Osteocyte (in vitro differentiated cells): ENCODE measurements around the gene SMIM8. TPM values are rescaled to one million over a fixed set of nuclear protein-coding genes. Genes with fewer than 3 reads are reported as not detected.

Source experiments
- DNase-seq: peaks from one replicate; pipeline ENCODE4 v3.0.0; 2021; ENCODE audit warnings: mixed read lengths; ENCODE audit not compliant: unreplicated experiment; ENCODE audit errors: extremely low spot score
- H3K27ac Mint-ChIP-seq: one replicate; pipeline ENCODE4 v1.8.0; 2021; ENCODE audit warnings: mild to moderate bottlenecking, mixed read lengths; ENCODE audit not compliant: unreplicated experiment
- H3K27me3 Mint-ChIP-seq: one replicate; pipeline ENCODE4 v1.8.0; 2021; ENCODE audit warnings: mixed read lengths; ENCODE audit not compliant: unreplicated experiment
- H3K36me3 Mint-ChIP-seq: one replicate; pipeline ENCODE4 v1.8.0; 2021; ENCODE audit warnings: mixed read lengths; ENCODE audit not compliant: unreplicated experiment
- H3K4me1 Mint-ChIP-seq: one replicate; pipeline ENCODE4 v1.8.0; 2021; ENCODE audit warnings: mixed read lengths; ENCODE audit not compliant: unreplicated experiment
- H3K4me3 Mint-ChIP-seq: one replicate; pipeline ENCODE4 v1.8.0; 2021; ENCODE audit warnings: mild to moderate bottlenecking, moderate library complexity, mixed read lengths; ENCODE audit not compliant: unreplicated experiment
- H3K9me3 Mint-ChIP-seq: one replicate; pipeline ENCODE4 v1.8.0; 2021; ENCODE audit warnings: mixed read lengths; ENCODE audit not compliant: unreplicated experiment
- CTCF ChIP-seq: fragments of 200-600 bp; sonication (generic); IDR thresholded peaks from 2 replicates; pipeline ENCODE4 v1.5.0; 2021; ENCODE audit warnings: antibody characterized with exemption, mild to moderate bottlenecking, moderate library complexity
- total RNA-seq: library from RNA; stranded (reverse); gene quantifications from 2 replicates; pipeline ENCODE4 v1.2.1, GENCODE V29; 2021

The SMIM8 gene
- total RNA-seq, 1 donor from 2014 or later: 12.1 TPM

- H3K4me1 Mint-ChIP-seq: no peaks in the 10 kb centered on the region
- H3K27ac Mint-ChIP-seq: no peak overlapping the region
- H3K4me3 Mint-ChIP-seq: no peak overlapping the region
- H3K9me3 Mint-ChIP-seq: peaks cover 14% of the 10 kb centered on the region
- TF ChIP-seq CTCF: no peak
- DNase-seq: no peak
- no peaks in the 10 kb centered on the region for H3K27me3 Mint-ChIP-seq
- H3K36me3 Mint-ChIP-seq: peaks cover 8% of the 10 kb centered on the region
Measured at GRCh38 chr6:87366072-87366827, 43.9 kb downstream of the SMIM8 start.

GRCh38 chr6:87366899-87367298 is 44.5 kb downstream of the SMIM8 start:
- no peak for DNase-seq
- Mint-ChIP-seq H3K27ac (no peak overlapping the region), H3K27me3 (no peaks in the 10 kb centered on the region)

GRCh38 chr6:87373377-87373776 is 51.0 kb downstream of the SMIM8 start:
- no peak for DNase-seq
- Mint-ChIP-seq H3K4me1 (no peaks in the 10 kb centered on the region), H3K27ac (no peak overlapping the region), H3K9me3 (peaks cover 11% of the 10 kb centered on the region), H3K4me3 (no peak overlapping the region), H3K27me3 (no peaks in the 10 kb centered on the region), H3K36me3 (no peaks in the 10 kb centered on the region)
- TF ChIP-seq CTCF: no peak

More at GRCh38 chr6:87366899-87367298, 44.5 kb downstream of the SMIM8 start:
- H3K4me1 Mint-ChIP-seq: no peaks in the 10 kb centered on the region
- H3K4me3 Mint-ChIP-seq: no peak overlapping the region
- TF ChIP-seq CTCF: no peak
- peaks cover 14% of the 10 kb centered on the region for H3K9me3 Mint-ChIP-seq
- H3K36me3 Mint-ChIP-seq: peaks cover 8% of the 10 kb centered on the region

GRCh38 chr6:87375315-87375714 is 52.9 kb downstream of the SMIM8 start:
- no peaks in the 10 kb centered on the region for H3K4me1 Mint-ChIP-seq
- peaks cover 4% of the 10 kb centered on the region for H3K9me3 Mint-ChIP-seq
- no peaks in the 10 kb centered on the region for H3K36me3 Mint-ChIP-seq
- H3K4me3 Mint-ChIP-seq: no peak overlapping the region
- no peak for DNase-seq
- H3K27me3 Mint-ChIP-seq: no peaks in the 10 kb centered on the region
- H3K27ac Mint-ChIP-seq: no peak overlapping the region
- TF ChIP-seq CTCF: no peak

GRCh38 chr6:87376643-87377042 is 54.3 kb downstream of the SMIM8 start:
- no peak for DNase-seq
- no peaks in the 10 kb centered on the region for H3K4me1 Mint-ChIP-seq
- no peak overlapping the region for H3K27ac Mint-ChIP-seq
- no peaks in the 10 kb centered on the region for H3K36me3 Mint-ChIP-seq
- peaks cover 4% of the 10 kb centered on the region for H3K9me3 Mint-ChIP-seq
- H3K4me3 Mint-ChIP-seq: no peak overlapping the region
- no peaks in the 10 kb centered on the region for H3K27me3 Mint-ChIP-seq
- no peak for TF ChIP-seq CTCF
